DMS79 treated with DMSO at 0.1 percent for 48 hours (cell line): ENCODE data around the gene UGT1A4.

Source experiments
- DNase-seq: peaks from one replicate; lab custom pipeline; 2025; lab: John Stamatoyannopoulos, UW

The UGT1A4 gene

GRCh38 chr2:233811732-233812131 is 93.2 kb downstream of the UGT1A4 start:
- DNase-seq: no peak

GRCh38 chr2:233813236-233814055 is 94.9 kb downstream of the UGT1A4 start:
- no peak for DNase-seq

- DNase-seq: no peak
These were observed 95.7 kb downstream of the UGT1A4 start for GRCh38 chr2:233814056-233814835.

- DNase-seq: no peak
These were observed 97.3 kb downstream of the UGT1A4 start for GRCh38 chr2:233815861-233816260.

GRCh38 chr2:233816334-233816733 is 97.8 kb downstream of the UGT1A4 start:
- DNase-seq: no peak

- DNase-seq: no peak
These were observed 98.2 kb downstream of the UGT1A4 start for GRCh38 chr2:233816771-233817170.

- DNase-seq: no peak
These were observed 98.9 kb downstream of the UGT1A4 start for GRCh38 chr2:233817361-233817911.

GRCh38 chr2:233817995-233818638 is 99.6 kb downstream of the UGT1A4 start:
- DNase-seq: no peak

- DNase-seq: no peak
These were observed 100.4 kb downstream of the UGT1A4 start for GRCh38 chr2:233818639-233819621.

GRCh38 chr2:233819884-233820773 is 101.6 kb downstream of the UGT1A4 start:
- no peak for DNase-seq

- no peak for DNase-seq
These were observed 102.2 kb downstream of the UGT1A4 start for GRCh38 chr2:233820774-233821105.

- DNase-seq: no peak
These were observed 102.7 kb downstream of the UGT1A4 start for GRCh38 chr2:233821196-233821595.

GRCh38 chr2:233821709-233822100 is 103.2 kb downstream of the UGT1A4 start:
- DNase-seq: no peak

GRCh38 chr2:233822101-233822771 is 103.7 kb downstream of the UGT1A4 start:
- no peak for DNase-seq
